HepG2 (cell line): ENCODE data around the gene CLEC18A.
"Not testable (repeated sequence)": the region's sequence is repeated elsewhere in the genome, so short reads cannot be mapped to it uniquely, and the experiment has no call there.

Source experiments
- IRF2 ChIP-seq: IDR thresholded peaks from 2 replicates; pipeline ENCODE4 v1.6.1; 2018; ENCODE audit warnings: missing genetic modification reagents, missing compliant biosample characterization
- POLR2AphosphoS2 ChIP-seq: IDR thresholded peaks from 2 replicates; pipeline ENCODE4 v1.6.1; 2011; ENCODE audit warnings: low read depth, low read length, improper control_type of control experiment
- RFXANK ChIP-seq: IDR thresholded peaks from 2 replicates; pipeline ENCODE4 v1.6.1; 2016
- SIX1 ChIP-seq: sonication (generic); formaldehyde crosslinking; IDR thresholded peaks from 2 replicates; pipeline ENCODE4 v1.4.0; 2020; ENCODE audit warnings: missing genetic modification reagents, borderline replicate concordance
- SMAD1 ChIP-seq: sonication (generic); formaldehyde crosslinking; IDR thresholded peaks from 2 replicates; pipeline ENCODE4 v1.4.0; 2020; ENCODE audit warnings: missing genetic modification reagents, low read depth, mild to moderate bottlenecking, borderline replicate concordance
- ZNF180 ChIP-seq: sonication (generic); formaldehyde crosslinking; IDR thresholded peaks from 2 replicates; pipeline ENCODE4 v1.4.0; 2020; ENCODE audit warnings: low read depth, missing genetic modification reagents, borderline replicate concordance
- TF ChIP-seq, protein P1 (sequence below): sonication (generic); formaldehyde crosslinking; IDR thresholded peaks from 2 replicates; pipeline ENCODE4 v1.4.0; 2020; ENCODE audit warnings: missing genetic modification reagents, mild to moderate bottlenecking, borderline replicate concordance
- TF ChIP-seq, protein P2 (sequence below): sonication (generic); formaldehyde crosslinking; IDR thresholded peaks from 2 replicates; pipeline ENCODE4 v1.5.0; 2020; ENCODE audit warnings: mild to moderate bottlenecking, missing genetic modification reagents, moderate library complexity

GRCh38 chr16:69950411-69950810 is 723 bp upstream of the CLEC18A start:
- not testable (repeated sequence) for TF ChIP-seq RFXANK (CRISPR knock-in tag); ZNF180 (CRISPR knock-in tag); SMAD1 (CRISPR knock-in tag); POLR2AphosphoS2; IRF2 (CRISPR knock-in tag); SIX1 (CRISPR knock-in tag)
- TF ChIP-seq, protein P1, sequence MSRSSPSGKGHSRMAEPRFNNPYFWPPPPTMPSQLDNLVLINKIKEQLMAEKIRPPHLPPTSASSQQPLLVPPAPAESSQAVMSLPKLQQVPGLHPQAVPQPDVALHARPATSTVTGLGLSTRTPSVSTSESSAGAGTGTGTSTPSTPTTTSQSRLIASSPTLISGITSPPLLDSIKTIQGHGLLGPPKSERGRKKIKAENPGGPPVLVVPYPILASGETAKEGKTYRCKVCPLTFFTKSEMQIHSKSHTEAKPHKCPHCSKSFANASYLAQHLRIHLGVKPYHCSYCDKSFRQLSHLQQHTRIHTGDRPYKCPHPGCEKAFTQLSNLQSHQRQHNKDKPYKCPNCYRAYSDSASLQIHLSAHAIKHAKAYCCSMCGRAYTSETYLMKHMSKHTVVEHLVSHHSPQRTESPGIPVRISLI (CRISPR knock-in tag) = not testable (repeated sequence)
- TF ChIP-seq, protein P2, sequence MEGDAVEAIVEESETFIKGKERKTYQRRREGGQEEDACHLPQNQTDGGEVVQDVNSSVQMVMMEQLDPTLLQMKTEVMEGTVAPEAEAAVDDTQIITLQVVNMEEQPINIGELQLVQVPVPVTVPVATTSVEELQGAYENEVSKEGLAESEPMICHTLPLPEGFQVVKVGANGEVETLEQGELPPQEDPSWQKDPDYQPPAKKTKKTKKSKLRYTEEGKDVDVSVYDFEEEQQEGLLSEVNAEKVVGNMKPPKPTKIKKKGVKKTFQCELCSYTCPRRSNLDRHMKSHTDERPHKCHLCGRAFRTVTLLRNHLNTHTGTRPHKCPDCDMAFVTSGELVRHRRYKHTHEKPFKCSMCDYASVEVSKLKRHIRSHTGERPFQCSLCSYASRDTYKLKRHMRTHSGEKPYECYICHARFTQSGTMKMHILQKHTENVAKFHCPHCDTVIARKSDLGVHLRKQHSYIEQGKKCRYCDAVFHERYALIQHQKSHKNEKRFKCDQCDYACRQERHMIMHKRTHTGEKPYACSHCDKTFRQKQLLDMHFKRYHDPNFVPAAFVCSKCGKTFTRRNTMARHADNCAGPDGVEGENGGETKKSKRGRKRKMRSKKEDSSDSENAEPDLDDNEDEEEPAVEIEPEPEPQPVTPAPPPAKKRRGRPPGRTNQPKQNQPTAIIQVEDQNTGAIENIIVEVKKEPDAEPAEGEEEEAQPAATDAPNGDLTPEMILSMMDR (CRISPR knock-in tag) = not testable (repeated sequence)
